ENCODE results near the gene FAM180A. TPM values are rescaled to one million over a fixed set of nuclear protein-coding genes. Genes with fewer than 3 reads are reported as not detected.
A peak's percentile ranks its signal among the peaks of the same experiment; 100 is the strongest.

FAM180A gene
- total and polyA plus RNA-seq, 3 donors from 2014 or later, result 1.5 to 2.7 (median 2.1) TPM

GRCh38 chr7:135757719-135758411 lies 9.3 kb upstream of the FAM180A start:
- no peaks in the 10 kb centered on the region for H3K9me3 ChIP-seq
- peak; percentile 43 for DNase-seq
- H3K36me3 ChIP-seq (ENCODE audit: low read depth, missing control alignments), result no peaks in the 10 kb centered on the region
- peaks cover 8% of the 10 kb centered on the region for H3K4me1 ChIP-seq
- no peaks in the 10 kb centered on the region for H3K27me3 ChIP-seq
- TF ChIP-seq POLR2A (IDR thresholded peaks at IDR 0.05) (no peak), CTCF (IDR thresholded peaks at IDR 0.05) (no peak)
- intact Hi-C loops (cut with DNase I; ENCODE audit: low total_unique reads), result no loop called here
- peak overlapping the region; percentile 33 to 75 for H3K27ac ChIP-seq
- no peak overlapping the region for H3K4me3 ChIP-seq
- WGBS, 2 donors, result 49 to 61% methylated on average over 8 of the region's 8 CpGs

GRCh38 chr7:135756191-135756590 lies 7.6 kb upstream of the FAM180A start:
- intact Hi-C loops (cut with DNase I; ENCODE audit: low total_unique reads), result no loop called here
- WGBS, 2 donors, result 54 to 70% methylated on average over 5 of the region's 5 CpGs
- no peaks in the 10 kb centered on the region for H3K9me3 ChIP-seq
- H3K36me3 ChIP-seq (ENCODE audit: low read depth, missing control alignments), result no peaks in the 10 kb centered on the region
- no peak overlapping the region for H3K27ac ChIP-seq
- no peak for DNase-seq
- H3K27me3 ChIP-seq, result no peaks in the 10 kb centered on the region
- H3K4me1 ChIP-seq, result peaks cover 8% of the 10 kb centered on the region
- no peak overlapping the region for H3K4me3 ChIP-seq
- TF ChIP-seq POLR2A (IDR thresholded peaks at IDR 0.05), result no peak
- no peak for TF ChIP-seq CTCF (IDR thresholded peaks at IDR 0.05)

- DNase-seq, result peak; percentile 46
- WGBS, 2 donors, result 72 to 75% methylated on average over 11 of the region's 11 CpGs
- Histone ChIP-seq H3K4me1 (peaks cover 8% of the 10 kb centered on the region), H3K9me3 (no peaks in the 10 kb centered on the region), H3K27me3 (no peaks in the 10 kb centered on the region), H3K27ac (no peak overlapping the region), H3K36me3 (ENCODE audit: low read depth, missing control alignments) (no peaks in the 10 kb centered on the region), H3K4me3 (no peak overlapping the region)
- intact Hi-C loops (cut with DNase I; ENCODE audit: low total_unique reads), result no loop called here
- no peak for TF ChIP-seq POLR2A (IDR thresholded peaks at IDR 0.05)
- no peak for TF ChIP-seq CTCF (IDR thresholded peaks at IDR 0.05)
These were observed 6.7 kb upstream of the FAM180A start for GRCh38 chr7:135755351-135755753.

- intact Hi-C loops (cut with DNase I; ENCODE audit: low total_unique reads), result no loop called here
- DNase-seq, result no peak
- Histone ChIP-seq H3K9me3 (no peaks in the 10 kb centered on the region), H3K27me3 (no peaks in the 10 kb centered on the region), H3K4me3 (no peak overlapping the region), H3K27ac (no peak overlapping the region), H3K4me1 (peaks cover 8% of the 10 kb centered on the region), H3K36me3 (ENCODE audit: low read depth, missing control alignments) (no peaks in the 10 kb centered on the region)
- whole genome bisulfite sequencing, 2 donors, result 90 to 96% methylated on average over 8 of the region's 8 CpGs
- TF ChIP-seq CTCF (IDR thresholded peaks at IDR 0.05), result no peak
- no peak for TF ChIP-seq POLR2A (IDR thresholded peaks at IDR 0.05)
These were observed 5.2 kb upstream of the FAM180A start for GRCh38 chr7:135753616-135754413.

Data from testis (tissue), 3 donors.